Suprapubic skin (tissue), 4 donors: Measurements from ENCODE around the gene ATRIP. TPM values are rescaled to one million over a fixed set of nuclear protein-coding genes. Genes with fewer than 3 reads are reported as not detected.

ENCODE experiments used
- DNase-seq, 2 donors: peaks; one replicate each; pipeline ENCODE4 v3.0.0-alpha.2; 2019; ENCODE audit warnings: low spot score in 2 of 2
- H3K27ac ChIP-seq: fragments of 200-600 bp; sonication (generic); one replicate; pipeline ENCODE4 v1.5.1; 2019
- H3K27me3 ChIP-seq: fragments of 200-600 bp; sonication (generic); one replicate; pipeline ENCODE4 v1.5.1; 2019
- H3K36me3 ChIP-seq: fragments of 200-600 bp; sonication (generic); one replicate; pipeline ENCODE4 v1.5.1; 2019
- H3K4me1 ChIP-seq: fragments of 200-600 bp; sonication (generic); one replicate; pipeline ENCODE4 v1.5.1; 2019
- H3K4me3 ChIP-seq: fragments of 200-600 bp; sonication (generic); one replicate; pipeline ENCODE4 v1.5.1; 2019; ENCODE audit warnings: mild to moderate bottlenecking
- H3K9me3 ChIP-seq: fragments of 200-600 bp; sonication (generic); one replicate; pipeline ENCODE4 v1.5.1; 2019
- CTCF ChIP-seq, 2 donors: fragments of 200-600 bp in 1 of 2; fragments of 450-650 bp in 1 of 2; sonication (generic) in 1 of 2; IDR thresholded peaks; one replicate each; pipeline ENCODE4 v1.5.1; 2016 to 2019; ENCODE audit warnings: antibody characterized with exemption in 2 of 2, mild to moderate bottlenecking in 1 of 2, moderate library complexity in 1 of 2
- EP300 ChIP-seq: sonication (generic); formaldehyde crosslinking; IDR thresholded peaks from one replicate; pipeline ENCODE4 v1.6.1; 2017; ENCODE audit warnings: antibody characterized with exemption
- POLR2A ChIP-seq, 2 donors: fragments of 450-650 bp; IDR thresholded peaks; one replicate each; pipeline ENCODE4 v1.6.1; 2017; ENCODE audit warnings: antibody characterized with exemption in 2 of 2, mild to moderate bottlenecking in 2 of 2, moderate library complexity in 2 of 2
- POLR2AphosphoS5 ChIP-seq, 3 donors: sonication (generic); formaldehyde crosslinking; IDR thresholded peaks; one replicate each; pipeline ENCODE4 v1.6.1; 2017; ENCODE audit warnings: antibody characterized with exemption in 3 of 3
- WGBS: methylation state at CpG from one replicate; pipeline ENCODE4 v1.1.5; 2018; 5-methylcytosine and 5-hydroxymethylcytosine counted together
- total RNA-seq, 4 donors: library from RNA; depleted of rRNA; stranded (reverse); fragments of >200 nt; gene quantifications; one replicate each; pipeline ENCODE4 v1.1.0, GENCODE V29; 2016

Gene ATRIP
- total RNA-seq, 4 donors from 2014 or later, result 8.7 to 12.7 (median 10.2) TPM

GRCh38 chr3:48465237-48465530 is 18.6 kb downstream of the ATRIP start:
- Histone ChIP-seq H3K4me3 (no peak overlapping the region), H3K4me1 (peaks cover 50% of the 10 kb centered on the region), H3K36me3 (peaks cover 49% of the 10 kb centered on the region), H3K9me3 (no peaks in the 10 kb centered on the region), H3K27ac (peak overlapping the region; percentile 97), H3K27me3 (no peaks in the 10 kb centered on the region)
- WGBS, result 20% methylated on average over 7 of the region's 7 CpGs
- no peak for DNase-seq
- TF ChIP-seq POLR2A (IDR thresholded peaks at IDR 0.05) (no peak), EP300 (no peak), POLR2AphosphoS5 (IDR thresholded peaks at IDR 0.05) (no peak), CTCF (IDR thresholded peaks at IDR 0.05) (no peak)

GRCh38 chr3:48465531-48466378 is 19.2 kb downstream of the ATRIP start:
- peaks cover 45% of the 10 kb centered on the region for H3K36me3 ChIP-seq
- H3K27ac ChIP-seq, result peak overlapping the region; percentile 97
- peak overlapping the region; percentile 61 for H3K4me3 ChIP-seq
- peaks cover 55% of the 10 kb centered on the region for H3K4me1 ChIP-seq
- no peaks in the 10 kb centered on the region for H3K9me3 ChIP-seq
- 0% methylated on average over 4 of the region's 21 CpGs for WGBS
- DNase-seq, result peak; percentile 99
- H3K27me3 ChIP-seq, result no peaks in the 10 kb centered on the region
- TF ChIP-seq POLR2AphosphoS5 (IDR thresholded peaks at IDR 0.05) (peak; percentile 34 to 82 (median 62)), EP300 (no peak), CTCF (IDR thresholded peaks at IDR 0.05) (peak; percentile 49 to 60), POLR2A (IDR thresholded peaks at IDR 0.05) (peak; percentile 6 to 85)

GRCh38 chr3:48466386-48467109 is 20.0 kb downstream of the ATRIP start:
- 3% methylated on average over 10 of the region's 19 CpGs for WGBS
- peak in 1 of 3 donors; percentile 60 for TF ChIP-seq POLR2AphosphoS5 (IDR thresholded peaks at IDR 0.05)
- no peak for TF ChIP-seq CTCF (IDR thresholded peaks at IDR 0.05)
- TF ChIP-seq POLR2A (IDR thresholded peaks at IDR 0.05), result no peak
- no peak for TF ChIP-seq EP300
- DNase-seq, result no peak
- H3K27ac ChIP-seq, result peak overlapping the region; percentile 97
- peak overlapping the region; percentile 61 for H3K4me3 ChIP-seq
- H3K36me3 ChIP-seq, result peaks cover 37% of the 10 kb centered on the region
- no peaks in the 10 kb centered on the region for H3K27me3 ChIP-seq
- H3K9me3 ChIP-seq, result no peaks in the 10 kb centered on the region
- H3K4me1 ChIP-seq, result peaks cover 61% of the 10 kb centered on the region

GRCh38 chr3:48467110-48467454 is 20.5 kb downstream of the ATRIP start:
- TF ChIP-seq CTCF (IDR thresholded peaks at IDR 0.05), result no peak
- no peak for TF ChIP-seq POLR2AphosphoS5 (IDR thresholded peaks at IDR 0.05)
- TF ChIP-seq EP300, result no peak
- Histone ChIP-seq H3K36me3 (peaks cover 32% of the 10 kb centered on the region), H3K9me3 (no peaks in the 10 kb centered on the region), H3K4me1 (peaks cover 67% of the 10 kb centered on the region), H3K4me3 (peak overlapping the region; percentile 61), H3K27ac (peak overlapping the region; percentile 97), H3K27me3 (no peaks in the 10 kb centered on the region)
- WGBS, result no CpG with 5 or more reads among the region's 9 CpGs
- no peak for DNase-seq
